ENCODE measurements around the gene PTPRF.
"Not testable (repeated sequence)": the region's sequence is repeated elsewhere in the genome, so short reads cannot be mapped to it uniquely, and the experiment has no call there.

Gene PTPRF

DNA sequence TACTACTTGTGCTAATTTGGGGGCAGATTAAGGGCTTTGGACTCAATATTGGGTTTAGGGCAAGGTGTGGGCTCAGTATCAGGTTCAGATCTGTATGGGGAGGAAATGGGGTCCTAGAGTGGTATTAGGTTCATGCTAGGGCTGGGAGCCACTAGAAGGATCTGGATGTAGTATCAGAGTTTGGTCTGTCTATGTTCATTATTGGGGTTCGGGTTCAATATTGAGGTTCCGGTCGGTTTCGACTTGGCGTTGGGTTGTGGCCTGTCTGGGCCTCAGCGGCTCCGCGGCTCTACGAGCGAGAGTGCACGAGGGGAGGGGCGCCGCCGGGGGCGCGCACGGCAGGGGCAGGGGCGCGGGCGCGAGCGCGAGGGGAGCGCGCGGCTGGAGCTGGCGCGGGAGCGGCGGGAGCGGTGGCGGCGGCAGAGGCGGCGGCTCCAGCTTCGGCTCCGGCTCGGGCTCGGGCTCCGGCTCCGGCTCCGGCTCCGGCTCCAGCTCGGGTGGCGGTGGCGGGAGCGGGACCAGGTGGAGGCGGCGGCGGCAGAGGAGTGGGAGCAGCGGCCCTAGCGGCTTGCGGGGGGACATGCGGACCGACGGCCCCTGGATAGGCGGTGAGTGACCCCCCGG is at the start of gene PTPRF:
Gene PTPRF, plus strand, starts transcription at position 401 of the 624 bp plus-strand sequence. CDS start 14,193 bp downstream, outside the sequence.
- no peak for DNase-seq (ENCODE audit: low read depth)

- no peak for DNase-seq (ENCODE audit: low read depth)
Measured at GRCh38 chr1:43481491-43481890, 49.2 kb upstream of the PTPRF start.

DNA sequence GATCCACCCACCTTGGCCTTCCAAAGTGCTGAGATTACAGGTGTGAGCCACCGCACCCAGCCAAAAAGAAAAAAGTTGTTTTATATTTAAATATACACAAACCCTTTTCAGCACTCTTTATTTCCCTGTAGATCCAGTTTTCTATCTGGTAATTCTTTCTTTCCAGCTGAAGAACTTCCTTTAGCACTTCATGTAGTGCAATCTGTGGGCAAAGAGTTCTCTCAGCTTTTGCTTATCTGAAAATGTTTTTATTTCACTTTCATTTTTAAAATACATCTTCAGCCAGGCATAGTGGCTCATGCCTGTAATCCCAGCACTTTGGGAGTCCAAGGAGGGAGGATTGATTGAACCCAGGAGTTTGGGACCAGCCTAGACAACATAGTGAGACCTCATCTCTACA is 48.5 kb upstream of the PTPRF start:
- no peak for DNase-seq (ENCODE audit: low read depth)

GRCh38 chr1:43484367-43484766 is 46.3 kb upstream of the PTPRF start:
- no peak for DNase-seq (ENCODE audit: low read depth)

- DNase-seq (ENCODE audit: low read depth): no peak
Measured at GRCh38 chr1:43488165-43488564, 42.5 kb upstream of the PTPRF start.

DNA sequence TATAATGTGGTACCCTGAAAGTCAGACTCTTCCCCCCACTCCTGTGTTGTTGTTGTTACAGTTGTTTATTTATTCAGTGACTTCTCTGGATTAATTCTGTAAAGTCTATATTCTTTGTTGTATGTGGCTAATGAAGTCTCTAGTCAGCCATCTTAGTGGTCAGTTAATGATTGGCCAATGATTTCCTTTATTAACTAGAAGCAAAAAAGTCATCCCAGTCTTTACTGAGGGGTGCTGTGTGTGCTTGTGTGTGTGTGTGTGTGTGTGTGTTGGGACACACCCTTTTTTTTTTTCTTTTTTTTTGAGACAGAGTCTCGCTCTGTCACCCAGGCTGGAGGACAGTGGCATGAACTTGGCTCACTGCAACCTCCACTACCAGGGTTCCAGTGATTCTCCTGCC is 39.6 kb upstream of the PTPRF start:
- DNase-seq (ENCODE audit: low read depth): no peak

GRCh38 chr1:43492826-43493225 is 37.9 kb upstream of the PTPRF start:
- DNase-seq (ENCODE audit: low read depth): no peak

DNA sequence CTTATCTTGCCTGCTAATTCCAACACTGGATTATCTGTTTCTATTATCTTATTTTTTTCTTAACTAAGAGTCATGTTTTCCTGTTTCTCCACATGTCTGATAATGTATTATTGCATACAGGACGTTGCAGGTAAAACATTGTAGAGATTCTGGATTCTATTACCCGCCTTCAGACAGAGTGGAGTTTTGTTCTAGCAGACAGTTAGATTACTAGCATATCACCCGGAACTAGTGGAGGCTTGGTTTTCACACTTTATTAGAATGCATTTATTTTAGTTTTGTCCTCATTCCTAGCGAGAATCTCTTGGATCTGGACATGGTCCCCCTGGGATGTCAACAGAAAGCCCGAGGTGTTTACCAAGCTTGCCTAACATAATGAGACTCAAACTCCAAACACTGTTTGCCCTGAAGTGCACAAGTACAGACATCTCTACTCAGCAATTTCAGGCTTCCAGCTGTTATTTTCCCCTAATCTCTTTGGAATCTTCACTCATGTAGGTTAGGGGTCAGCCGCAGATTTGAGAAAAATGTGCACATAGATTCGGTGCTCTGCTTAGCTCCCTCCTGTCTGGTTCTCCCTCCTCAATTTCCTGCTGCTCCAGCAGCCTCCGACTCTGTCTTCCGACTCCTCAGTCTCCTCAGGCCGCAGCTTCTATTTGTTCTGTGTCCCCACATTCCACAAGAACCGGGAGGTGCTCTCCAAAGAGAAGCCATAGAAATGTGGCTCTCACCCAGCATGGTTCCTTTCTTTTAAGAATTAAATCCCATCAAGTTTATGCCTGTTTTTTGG is 36.8 kb upstream of the PTPRF start:
- DNase-seq (ENCODE audit: low read depth): no peak

GRCh38 chr1:43495204-43495603 is 35.5 kb upstream of the PTPRF start:
- DNase-seq (ENCODE audit: low read depth): no peak

GRCh38 chr1:43499898-43500297 is 30.8 kb upstream of the PTPRF start:
- DNase-seq (ENCODE audit: low read depth): no peak

GRCh38 chr1:43501806-43502205 is 28.9 kb upstream of the PTPRF start:
- DNase-seq (ENCODE audit: low read depth): not testable (repeated sequence)

GRCh38 chr1:43503534-43503933 is 27.1 kb upstream of the PTPRF start:
- no peak for DNase-seq (ENCODE audit: low read depth)

DNA sequence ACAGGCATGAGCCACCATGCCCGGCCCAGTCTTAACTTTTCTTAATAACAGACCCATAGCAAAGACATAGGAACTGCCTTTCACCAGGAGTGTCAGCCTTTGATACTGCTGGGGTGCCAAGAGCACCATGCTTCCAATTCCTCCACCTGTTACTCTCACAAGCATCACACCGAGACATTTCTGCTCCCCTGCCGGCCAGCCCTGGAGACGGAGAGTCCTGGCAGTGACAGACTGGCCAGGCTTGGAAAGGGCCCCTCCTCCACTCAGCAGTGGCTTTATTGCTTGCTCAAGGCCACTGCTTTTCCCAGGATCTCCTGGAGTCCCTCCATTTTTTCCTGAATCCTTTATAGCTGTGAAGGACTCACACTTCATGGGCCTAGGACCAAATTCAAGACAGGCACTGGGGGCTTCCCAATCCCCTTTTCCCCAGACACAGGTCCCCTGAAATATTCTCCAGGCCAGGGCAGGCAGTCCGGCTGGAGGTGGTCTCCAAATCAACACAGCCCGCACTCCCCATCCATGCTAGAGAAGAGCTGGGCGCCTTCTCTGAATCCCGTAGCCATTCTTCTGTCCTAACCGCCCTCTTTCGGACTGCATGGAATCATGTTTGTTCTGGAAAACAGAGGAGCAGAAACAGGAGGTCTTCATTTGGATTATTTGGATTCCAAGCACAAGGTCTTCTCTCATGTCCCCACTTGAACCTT is 25.5 kb upstream of the PTPRF start:
- no peak for DNase-seq (ENCODE audit: low read depth)

GRCh38 chr1:43506233-43506632 is 24.4 kb upstream of the PTPRF start:
- no peak for DNase-seq (ENCODE audit: low read depth)

DNA sequence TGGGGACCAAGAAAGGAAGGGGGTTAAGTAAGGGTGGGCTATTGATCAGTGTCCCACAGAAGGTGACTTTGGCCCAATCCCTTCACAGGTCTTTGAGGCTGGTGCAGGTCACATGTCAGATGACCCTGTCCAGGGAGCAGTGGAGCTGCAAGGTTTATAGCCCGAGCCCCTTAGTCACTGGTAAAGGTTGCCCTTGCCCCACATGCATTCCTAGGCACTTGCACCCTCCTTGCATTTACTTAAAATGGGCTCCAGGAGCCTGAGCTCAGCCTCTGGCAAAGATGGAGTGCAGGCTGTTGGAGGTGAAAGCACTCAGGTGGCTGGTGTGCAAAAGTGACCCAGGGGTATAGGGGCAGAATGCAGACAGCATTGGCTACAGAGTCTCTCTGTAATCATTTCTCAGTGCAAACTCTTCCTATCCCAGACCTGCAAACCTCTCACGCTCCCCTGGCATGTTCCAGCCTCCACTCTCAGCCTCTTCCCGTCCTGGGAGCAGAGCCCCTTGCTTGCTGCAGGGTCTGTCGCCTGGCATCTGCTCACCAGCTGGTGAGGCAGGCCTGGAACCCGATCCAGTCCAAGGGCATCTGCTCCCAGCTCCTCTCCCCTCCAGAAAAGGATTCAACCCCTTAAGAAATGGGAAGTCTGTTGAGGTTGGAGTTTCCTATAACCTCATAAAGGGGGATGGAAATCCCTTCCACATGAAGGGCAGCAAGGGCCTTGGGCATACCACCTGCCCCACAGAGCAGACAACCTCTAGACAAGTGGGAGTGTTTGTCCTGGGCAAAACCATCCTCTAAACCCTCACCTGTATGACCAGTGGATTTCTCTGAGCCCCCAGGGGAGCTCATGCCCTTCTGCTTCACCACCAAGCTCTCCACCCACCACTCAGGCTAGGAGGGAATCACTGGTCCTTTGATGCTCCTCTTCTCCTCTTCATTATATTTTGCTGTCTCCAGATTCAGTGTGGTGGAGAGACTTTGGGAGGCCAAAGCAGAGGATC is 23.1 kb upstream of the PTPRF start:
- no peak for DNase-seq (ENCODE audit: low read depth)

DNA sequence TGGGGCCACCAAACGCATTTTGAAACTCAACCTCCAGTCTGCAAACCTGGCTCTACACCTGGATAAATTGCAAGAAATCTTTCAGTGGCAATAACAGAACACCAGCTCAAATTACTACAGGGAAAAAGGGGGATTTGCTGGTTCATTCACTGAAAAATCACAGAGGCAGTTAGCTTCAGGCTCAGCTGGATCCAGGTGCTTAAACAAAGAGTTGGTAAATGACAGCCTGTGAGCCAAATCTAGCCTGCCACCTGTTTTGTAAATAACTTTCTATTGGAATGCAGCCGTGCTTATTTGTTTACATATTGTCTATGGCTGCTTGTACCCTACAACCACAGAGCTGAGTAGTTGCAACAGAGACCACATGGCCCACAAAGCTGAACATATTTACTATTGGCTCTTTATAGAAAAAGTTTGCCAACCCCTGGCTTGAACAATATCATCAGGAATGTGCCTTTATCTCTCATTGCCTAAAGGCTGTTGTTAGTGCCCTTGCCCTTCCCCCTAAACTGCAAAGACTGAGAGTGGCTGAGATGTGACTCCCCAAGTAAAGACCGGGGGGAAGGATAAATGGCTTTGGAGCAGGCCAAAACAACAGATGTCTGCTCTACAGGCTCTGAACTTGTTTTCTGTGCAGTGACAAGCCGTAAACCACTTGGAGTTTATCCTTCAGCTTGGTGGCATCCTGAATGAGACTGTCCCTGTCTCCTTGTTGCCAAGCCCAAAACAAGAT is 21.5 kb upstream of the PTPRF start:
- no peak for DNase-seq (ENCODE audit: low read depth)

DNA sequence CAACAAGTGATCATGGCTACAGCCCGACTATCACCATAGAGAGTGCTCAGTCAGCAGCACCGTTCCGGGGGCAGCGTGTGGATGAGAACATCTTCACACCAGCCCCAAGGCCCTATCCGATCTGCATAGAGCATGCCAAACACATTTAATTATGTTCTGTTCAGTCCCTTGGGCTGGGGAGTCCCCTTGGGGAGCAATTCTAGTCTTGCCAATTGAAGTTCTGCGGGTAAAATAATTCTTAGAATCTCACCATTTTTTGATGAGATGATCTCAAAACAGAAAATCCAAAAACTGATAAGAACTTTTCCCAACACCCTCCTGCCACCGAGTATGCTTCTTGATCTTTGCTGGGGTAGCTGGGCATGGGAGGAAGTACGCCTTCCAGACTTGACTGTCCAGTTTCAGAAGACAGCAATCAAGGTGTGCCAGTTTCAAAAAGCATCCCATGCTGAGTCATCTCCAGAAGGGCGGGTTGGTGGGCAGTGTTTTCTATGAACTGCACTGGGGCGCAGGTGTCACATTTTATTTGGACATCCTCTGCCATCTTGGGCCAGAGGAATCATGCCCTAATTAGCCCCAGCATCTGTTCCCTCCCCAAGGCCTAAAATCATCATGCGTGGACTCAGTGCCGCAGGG is 20.8 kb upstream of the PTPRF start:
- no peak for DNase-seq (ENCODE audit: low read depth)

DNA sequence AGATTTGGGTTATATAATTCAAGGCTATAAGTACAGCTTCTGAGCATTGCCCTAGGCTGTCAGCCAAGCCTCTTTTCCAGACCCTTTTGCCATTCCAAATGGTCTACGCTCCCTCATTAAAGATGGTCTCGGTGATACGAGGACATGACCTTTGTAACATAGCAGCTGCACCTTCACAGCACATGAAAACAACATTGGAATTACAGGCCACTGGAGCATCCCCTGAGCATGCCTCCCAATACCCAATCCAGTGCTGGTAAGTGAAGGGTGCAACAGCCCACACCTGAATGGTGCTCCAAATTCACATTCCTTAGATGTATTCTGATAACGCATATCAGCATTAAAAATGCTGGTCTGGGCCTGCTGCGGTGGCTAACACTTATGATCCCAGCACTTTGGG is 20.1 kb upstream of the PTPRF start:
- no peak for DNase-seq (ENCODE audit: low read depth)

DNA sequence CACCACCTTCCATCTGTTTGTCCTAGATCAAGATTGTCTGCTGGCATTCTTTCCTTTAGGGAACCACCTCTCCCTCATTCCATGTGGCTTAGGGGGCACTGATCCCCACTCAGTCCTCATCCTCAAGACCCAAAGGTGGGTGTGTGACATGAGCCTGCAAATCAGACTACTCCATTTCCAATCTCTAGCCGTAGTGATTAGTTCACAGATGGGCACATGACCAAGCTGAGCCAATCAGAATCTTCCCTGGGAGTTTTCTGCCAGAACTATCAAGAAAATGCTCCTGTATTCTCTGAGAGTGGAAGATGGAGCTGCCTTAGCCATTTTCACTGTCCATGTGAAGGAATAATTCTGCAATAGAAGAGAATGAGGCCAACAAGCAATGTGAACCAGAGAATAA is 19.3 kb upstream of the PTPRF start:
- DNase-seq (ENCODE audit: low read depth): no peak

DNA sequence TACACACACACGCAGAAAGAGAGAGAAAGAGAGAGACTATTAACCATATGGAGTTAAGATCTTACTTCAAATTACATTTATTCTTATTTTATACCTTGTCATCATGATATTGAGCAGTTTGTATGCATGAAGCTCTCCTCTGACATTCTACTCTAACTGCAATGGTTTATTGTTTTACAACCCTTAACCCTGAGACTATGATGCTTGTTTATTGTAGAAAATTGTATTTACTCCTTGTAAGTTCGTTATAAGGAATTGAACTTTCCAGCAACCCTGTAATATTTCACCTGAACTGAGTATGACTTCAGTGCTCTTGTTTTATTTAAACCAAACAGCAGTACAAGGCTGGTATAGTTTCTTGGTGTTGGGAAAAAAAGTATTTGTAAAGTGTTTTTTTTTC is 18.6 kb upstream of the PTPRF start:
- DNase-seq (ENCODE audit: low read depth): no peak

DNA sequence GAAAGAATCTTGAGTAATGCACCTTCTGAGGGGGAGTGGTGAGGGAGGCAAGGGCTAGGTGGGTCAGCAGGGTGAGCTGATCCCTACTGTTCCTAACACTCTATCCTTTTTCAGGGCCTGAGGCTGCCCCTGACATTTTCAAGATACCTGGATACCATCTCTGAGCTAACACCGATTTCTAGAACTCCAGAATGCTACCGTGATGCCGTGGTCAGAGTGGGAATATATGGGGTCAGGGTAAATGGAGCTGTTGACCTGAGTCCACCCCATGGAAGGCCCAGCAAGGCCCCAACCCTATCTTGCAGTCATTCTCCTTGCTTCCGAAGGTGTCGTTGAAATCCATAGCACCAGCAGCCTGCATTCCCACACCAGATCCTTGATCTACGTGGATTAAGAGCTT is 18.0 kb upstream of the PTPRF start:
- no peak for DNase-seq (ENCODE audit: low read depth)

Data from non-pigmented ciliary epithelial cell (primary cell).